Measurements from ENCODE around the gene ANKRD53.

ANKRD53 gene

GRCh38 chr2:70978341-70979179 lies at the start of gene ANKRD53:
Gene ANKRD53, plus strand, starts transcription at chr2:70978630. Its CDS starts 16 bp downstream, at chr2:70978646.
- peak in 6 of 56 donors; percentile 2 to 48 (median 24) for DNase-seq

GRCh38 chr2:70930371-70931329 lies 47.8 kb upstream of the ANKRD53 start:
- no peak for DNase-seq

GRCh38 chr2:70931376-70932000 lies 46.9 kb upstream of the ANKRD53 start:
- DNase-seq, result no peak

GRCh38 chr2:70932631-70933230 lies 45.7 kb upstream of the ANKRD53 start:
- DNase-seq, result no peak

- DNase-seq, result no peak
These were observed 43.4 kb upstream of the ANKRD53 start for GRCh38 chr2:70934981-70935380.

GRCh38 chr2:70935468-70936164 lies 42.8 kb upstream of the ANKRD53 start, which contains the start of gene ATP6V1B1:
Gene ATP6V1B1, plus strand, starts transcription at chr2:70935900. Its CDS starts 55 bp downstream, at chr2:70935955.
- no peak for DNase-seq

GRCh38 chr2:70936165-70936978 lies 42.1 kb upstream of the ANKRD53 start:
- no peak for DNase-seq

- DNase-seq, result no peak
These were observed 41.2 kb upstream of the ANKRD53 start for GRCh38 chr2:70936979-70937811.

- DNase-seq, result no peak
These were observed 40.4 kb upstream of the ANKRD53 start for GRCh38 chr2:70937866-70938585.

GRCh38 chr2:70938586-70938950 lies 39.9 kb upstream of the ANKRD53 start:
- DNase-seq, result no peak

GRCh38 chr2:70939001-70939838 lies 39.2 kb upstream of the ANKRD53 start:
- DNase-seq, result no peak

GRCh38 chr2:70939839-70940580 lies 38.4 kb upstream of the ANKRD53 start:
- DNase-seq, result no peak

- no peak for DNase-seq
These were observed 37.2 kb upstream of the ANKRD53 start for GRCh38 chr2:70941186-70941585.

- no peak for DNase-seq
These were observed 36.7 kb upstream of the ANKRD53 start for GRCh38 chr2:70941701-70942100.

GRCh38 chr2:70942396-70943204 lies 35.8 kb upstream of the ANKRD53 start:
- no peak for DNase-seq

Measured in nucleus accumbens (tissue), 56 donors.